GM12875 (cell line): ENCODE measurements around the gene ILF2.

Source experiments
- H3K4me3 ChIP-seq: one replicate; pipeline ENCODE4 v1.5.1; 2011; ENCODE audit warnings: low read depth, low read length, control low read depth
- CTCF ChIP-seq: IDR thresholded peaks from 2 replicates; pipeline ENCODE4 v1.5.1; 2011; ENCODE audit warnings: low read depth, mild to moderate bottlenecking, control low read depth, inconsistent platforms, low read length, moderate library complexity, borderline replicate concordance; ENCODE audit not compliant: insufficient read depth

ILF2 gene

DNA sequence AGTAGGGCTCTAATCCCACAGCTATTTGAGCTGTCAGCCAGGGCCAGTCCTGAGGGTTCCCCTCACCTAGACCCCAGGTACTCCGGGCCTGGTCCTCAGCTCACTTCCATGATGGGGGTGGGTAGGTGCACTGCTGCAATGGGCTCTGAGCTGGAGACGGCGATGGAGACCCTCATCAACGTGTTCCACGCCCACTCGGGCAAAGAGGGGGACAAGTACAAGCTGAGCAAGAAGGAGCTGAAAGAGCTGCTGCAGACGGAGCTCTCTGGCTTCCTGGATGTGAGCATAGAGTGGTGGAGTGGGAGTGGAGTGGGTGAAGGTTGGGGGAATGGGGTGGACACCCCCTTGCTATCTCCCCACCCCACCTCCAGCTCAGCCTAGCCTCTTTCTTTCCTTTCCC lies 40.4 kb downstream of the ILF2 start:
- no peak overlapping the region for H3K4me3 ChIP-seq
- no peak for TF ChIP-seq CTCF

DNA sequence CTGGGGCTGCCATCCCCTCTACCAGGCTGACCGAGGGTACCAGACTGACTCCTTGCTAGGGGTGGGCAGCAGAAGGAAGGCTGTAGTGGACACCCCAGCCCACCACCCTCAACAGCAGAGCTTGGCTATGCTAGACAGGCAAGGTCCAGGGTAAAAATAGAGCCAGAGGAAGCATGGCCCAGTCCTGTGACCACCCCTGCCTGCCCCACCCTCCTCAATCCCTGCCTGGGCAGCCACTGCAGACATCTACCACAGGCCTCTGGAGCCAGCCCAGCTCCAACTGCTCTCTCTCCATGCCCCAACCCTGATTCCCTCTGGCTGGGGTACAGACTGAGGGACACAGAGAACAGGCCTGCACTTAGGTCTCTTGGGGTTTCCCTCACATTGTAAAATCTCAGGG lies 40.8 kb downstream of the ILF2 start:
- no peak overlapping the region for H3K4me3 ChIP-seq
- TF ChIP-seq CTCF: no peak

GRCh38 chr1:153629343-153629665 lies 41.5 kb downstream of the ILF2 start:
- no peak overlapping the region for H3K4me3 ChIP-seq
- TF ChIP-seq CTCF: no peak

- H3K4me3 ChIP-seq: no peak overlapping the region
- no peak for TF ChIP-seq CTCF
Observed at GRCh38 chr1:153628638-153629342, 42.0 kb downstream of the ILF2 start.

DNA sequence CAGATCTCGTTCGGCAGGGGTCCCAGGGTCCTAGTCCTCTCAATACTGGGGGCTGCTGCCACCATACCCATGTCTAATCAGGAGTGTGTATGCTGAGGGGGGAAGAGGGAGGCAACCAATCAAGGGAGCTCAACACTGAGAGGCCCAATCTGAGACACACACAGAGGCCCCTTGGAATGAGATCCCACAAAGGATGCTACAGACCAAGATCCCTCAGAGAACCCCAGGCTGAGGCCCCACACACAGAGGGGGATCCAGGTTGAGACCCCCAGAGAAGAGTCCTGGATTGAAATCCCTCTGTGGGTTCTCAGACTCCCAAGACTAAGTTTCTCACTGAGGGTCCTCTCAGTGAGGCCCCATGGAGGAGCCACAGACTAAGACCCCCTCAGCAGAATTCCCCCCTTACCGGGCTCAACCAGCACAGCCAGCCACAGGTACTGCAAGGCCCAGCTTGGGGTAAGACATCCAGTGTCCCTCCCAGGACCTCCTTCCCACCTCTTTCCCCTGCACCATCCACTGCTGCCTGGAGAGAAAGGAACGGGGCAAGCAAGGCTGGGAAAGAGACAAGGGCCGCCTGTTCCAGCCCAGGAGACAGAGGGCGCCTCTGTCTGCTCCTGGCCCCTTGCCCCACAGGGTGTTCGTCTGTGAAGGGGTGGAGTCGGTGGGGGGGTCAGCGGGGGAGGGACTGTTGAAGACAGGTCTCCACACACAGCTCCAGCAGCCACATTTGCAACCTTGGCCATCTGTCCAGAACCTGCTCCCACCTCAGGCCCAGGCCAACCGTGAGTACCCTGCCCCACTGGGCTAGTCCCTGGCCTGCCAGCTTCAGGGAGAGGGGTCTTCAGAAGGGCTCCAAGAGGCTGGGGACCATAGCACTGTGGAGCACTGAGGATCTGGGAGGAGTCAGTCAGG lies 42.8 kb downstream of the ILF2 start, which contains the start of gene S100A1:
S100A1 (plus strand) TSS at position 720 of the 912 bp plus-strand sequence. CDS start 2,088 bp downstream, outside the sequence.
- TF ChIP-seq CTCF: no peak
- peak within 1 kb of the TSS; percentile 38 for H3K4me3 ChIP-seq

GRCh38 chr1:153626904-153627714 lies 43.7 kb downstream of the ILF2 start, which contains the start of gene S100A13:
TSS of gene S100A13 (minus strand) at chr1:153627505. CDS start at chr1:153626472, 1,033 bp downstream.
- H3K4me3 ChIP-seq: peak within 1 kb of the TSS; percentile 38
- peak; percentile 75 for TF ChIP-seq CTCF
